Measurements from ENCODE around the gene FBXW12.

- no peak for TF ChIP-seq CTCF (IDR thresholded peaks at IDR 0.05; ENCODE audit: insufficient read depth, low read length)
- no peak for TF ChIP-seq POLR2AphosphoS5 (IDR thresholded peaks at IDR 0.05; ENCODE audit: low read depth)
Measured at GRCh38 chr3:48428088-48428571, 56.1 kb downstream of the FBXW12 start.

Data from HL-60 (cell line).